Naive B cell (primary cell): ENCODE results near the gene WNK4. TPM values are rescaled to one million over a fixed set of nuclear protein-coding genes. Genes with fewer than 3 reads are reported as not detected.

ENCODE experiments used
- ATAC-seq, 2 donors: fragments of 150-1000 bp; cut with Tn5 transposase; 2 replicates each; pipeline ENCODE4 v1.10.0; 2021; ENCODE audit warnings: low read depth in 2 of 2, mild to moderate bottlenecking in 2 of 2, moderate library complexity in 2 of 2
- DNase-seq: peaks from one replicate; pipeline ENCODE4 v3.0.0; 2022
- H3K27ac Mint-ChIP-seq, 6 donors: one replicate each; pipeline ENCODE4 v1.8.0; 2020 to 2022; ENCODE audit warnings: mild to moderate bottlenecking in 6 of 6, mixed read lengths in 6 of 6, moderate library complexity in 5 of 6, inconsistent platforms in 2 of 6
- H3K27me3 Mint-ChIP-seq, 3 donors: one replicate each; pipeline ENCODE4 v1.8.0; 2021 to 2022; ENCODE audit warnings: mixed read lengths in 3 of 3, mild to moderate bottlenecking in 1 of 3
- H3K36me3 Mint-ChIP-seq, 2 donors: one replicate each; pipeline ENCODE4 v1.8.0; 2020 to 2022; ENCODE audit warnings: mixed read lengths in 2 of 2, inconsistent platforms in 1 of 2, mild to moderate bottlenecking in 1 of 2
- H3K4me1 Mint-ChIP-seq, 3 donors: one replicate each; pipeline ENCODE4 v1.8.0; 2020 to 2022; ENCODE audit warnings: mixed read lengths in 3 of 3, inconsistent platforms in 1 of 3, mild to moderate bottlenecking in 1 of 3, moderate library complexity in 1 of 3
- H3K4me3 Mint-ChIP-seq, 8 donors: one replicate each; pipeline ENCODE4 v1.8.0; 2020 to 2022; ENCODE audit warnings: mild to moderate bottlenecking in 8 of 8, mixed read lengths in 8 of 8, moderate library complexity in 8 of 8, inconsistent platforms in 2 of 8
- H3K9me3 Mint-ChIP-seq, 7 donors: one replicate each; pipeline ENCODE4 v1.8.0; 2020 to 2022; ENCODE audit warnings: mixed read lengths in 7 of 7, mild to moderate bottlenecking in 5 of 7, inconsistent platforms in 2 of 7, moderate library complexity in 1 of 7
- polyA plus RNA-seq, 6 donors: library from polyadenylated mRNA; unstranded; fragments of 300-500 nt; fragmentation: Illumina TruSeq; gene quantifications; one replicate each; pipeline ENCODE4 v1.2.3, GENCODE V29; 2021; ENCODE audit warnings: low read depth in 6 of 6

WNK4 gene
- polyA plus RNA-seq, 6 donors from 2014 or later: 0.10 TPM; not detected in 5

DNA sequence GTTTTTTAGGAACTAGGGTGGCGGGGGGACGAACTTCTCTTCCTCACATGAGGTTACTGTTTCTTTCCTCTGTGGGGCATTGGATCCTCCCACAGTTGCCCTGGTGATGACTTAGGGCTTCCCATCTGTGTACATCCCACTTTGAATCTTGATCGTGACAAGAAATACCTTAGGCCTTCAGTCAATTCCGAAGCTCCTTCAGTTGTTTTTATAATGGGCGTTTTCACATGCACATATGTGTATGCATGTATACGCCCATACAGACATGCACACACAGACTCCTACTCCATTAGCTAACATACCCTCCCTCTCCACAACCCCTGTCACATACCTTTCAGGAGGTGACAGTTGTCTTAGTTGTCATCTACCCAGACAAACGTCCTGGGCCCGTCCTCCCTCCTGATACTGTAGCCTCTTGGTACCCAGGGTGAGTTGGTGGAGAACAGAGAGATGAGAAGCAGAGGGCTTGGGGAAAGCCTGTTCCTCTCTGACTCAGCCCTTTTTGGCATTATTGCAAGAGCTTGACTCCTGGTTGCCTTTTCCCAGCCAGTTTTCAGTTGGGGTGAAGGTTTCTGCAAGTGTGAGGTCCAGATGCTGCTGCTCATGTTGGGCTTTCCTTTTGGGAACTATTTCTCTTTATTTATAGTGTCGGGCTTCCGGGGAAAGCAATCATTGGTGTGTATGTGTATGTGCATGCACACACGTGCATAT, 61.7 kb downstream of the WNK4 start:
- DNase-seq (no peak), ATAC-seq (no peak)
- Mint-ChIP-seq H3K4me3 (peak overlapping the region in 1 of 8 donors; percentile 42), H3K27me3 (no peaks in the 10 kb centered on the region), H3K36me3 (peaks cover 6 to 18% of the 10 kb centered on the region in 2 donors), H3K27ac (peak overlapping the region in 1 of 6 donors; percentile 83), H3K9me3 (no peaks in the 10 kb centered on the region), H3K4me1 (peaks cover 6 to 11% (median 8%) of the 10 kb centered on the region in 3 donors)

DNA sequence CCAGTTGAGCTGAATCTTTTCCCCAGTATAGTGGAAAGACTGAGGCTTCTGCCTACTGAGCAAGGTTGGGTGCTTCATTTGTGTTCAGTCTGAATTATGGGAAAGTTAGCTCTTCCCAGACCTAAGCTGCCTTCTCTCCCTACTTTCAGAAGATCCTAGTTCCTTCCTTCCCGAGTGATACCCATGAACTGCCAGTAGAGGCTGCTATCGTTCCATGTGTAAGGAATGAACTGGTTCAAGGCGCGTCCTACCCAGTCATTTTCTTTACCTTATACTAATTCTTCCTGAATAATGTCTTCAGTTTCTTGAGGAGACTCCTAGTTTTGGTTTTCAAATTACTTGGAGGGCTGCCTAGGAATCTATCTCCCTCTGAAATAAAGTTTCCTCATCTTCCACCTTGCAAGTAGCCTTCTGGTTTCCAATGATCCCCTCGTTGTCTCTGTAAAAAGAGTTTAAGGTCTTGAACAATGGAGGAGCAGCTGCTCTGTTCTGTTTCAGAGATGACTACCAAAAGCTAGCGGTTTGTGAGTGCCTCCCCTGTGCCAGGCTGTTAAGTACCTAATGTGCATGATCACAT, 63.0 kb downstream of the WNK4 start:
- H3K4me1 Mint-ChIP-seq: peaks cover 4 to 11% (median 9%) of the 10 kb centered on the region in 3 donors
- no peaks in the 10 kb centered on the region for H3K9me3 Mint-ChIP-seq
- H3K36me3 Mint-ChIP-seq: peaks cover 0 to 18% of the 10 kb centered on the region in 2 donors
- H3K4me3 Mint-ChIP-seq: no peak overlapping the region
- ATAC-seq: peak; percentile 48 to 53
- no peaks in the 10 kb centered on the region for H3K27me3 Mint-ChIP-seq
- peak; percentile 27 for DNase-seq
- peak overlapping the region in 4 of 6 donors; percentile 13 to 49 (median 36) for H3K27ac Mint-ChIP-seq

DNA sequence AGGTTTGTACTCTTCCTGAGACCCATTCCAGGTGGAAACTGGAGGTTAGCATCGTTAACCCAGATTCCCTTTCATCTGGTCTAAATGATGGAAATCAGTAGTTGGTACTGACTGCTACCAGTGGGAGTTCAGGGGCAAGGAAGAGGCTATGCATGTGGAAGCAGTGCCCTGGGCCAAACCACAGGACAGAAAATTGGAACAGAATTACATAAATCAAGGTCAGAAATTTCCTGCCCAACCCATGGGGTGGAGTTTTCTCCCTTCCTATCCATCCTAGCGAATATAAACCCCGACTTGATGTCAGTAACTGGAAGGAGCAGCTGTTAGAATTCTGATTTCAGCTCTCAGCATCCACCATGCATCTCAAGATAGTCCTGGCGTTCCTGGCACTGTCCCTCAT, 63.9 kb downstream of the WNK4 start, which contains the start of gene AOC2:
TSS of gene AOC2 (plus strand) at position 310 of the 400 bp plus-strand sequence. CDS start at position 357, 47 bp downstream.
- no peaks in the 10 kb centered on the region for H3K9me3 Mint-ChIP-seq
- H3K27me3 Mint-ChIP-seq: no peaks in the 10 kb centered on the region
- ATAC-seq: no peak
- DNase-seq: no peak
- peaks cover 0 to 11% of the 10 kb centered on the region in 2 donors for H3K36me3 Mint-ChIP-seq
- H3K4me3 Mint-ChIP-seq: no peak within 1 kb of the TSS
- peaks cover 0 to 11% (median 7%) of the 10 kb centered on the region in 3 donors for H3K4me1 Mint-ChIP-seq
- H3K27ac Mint-ChIP-seq: peak within 1 kb of the TSS in 4 of 6 donors; percentile 13 to 49 (median 41)

DNA sequence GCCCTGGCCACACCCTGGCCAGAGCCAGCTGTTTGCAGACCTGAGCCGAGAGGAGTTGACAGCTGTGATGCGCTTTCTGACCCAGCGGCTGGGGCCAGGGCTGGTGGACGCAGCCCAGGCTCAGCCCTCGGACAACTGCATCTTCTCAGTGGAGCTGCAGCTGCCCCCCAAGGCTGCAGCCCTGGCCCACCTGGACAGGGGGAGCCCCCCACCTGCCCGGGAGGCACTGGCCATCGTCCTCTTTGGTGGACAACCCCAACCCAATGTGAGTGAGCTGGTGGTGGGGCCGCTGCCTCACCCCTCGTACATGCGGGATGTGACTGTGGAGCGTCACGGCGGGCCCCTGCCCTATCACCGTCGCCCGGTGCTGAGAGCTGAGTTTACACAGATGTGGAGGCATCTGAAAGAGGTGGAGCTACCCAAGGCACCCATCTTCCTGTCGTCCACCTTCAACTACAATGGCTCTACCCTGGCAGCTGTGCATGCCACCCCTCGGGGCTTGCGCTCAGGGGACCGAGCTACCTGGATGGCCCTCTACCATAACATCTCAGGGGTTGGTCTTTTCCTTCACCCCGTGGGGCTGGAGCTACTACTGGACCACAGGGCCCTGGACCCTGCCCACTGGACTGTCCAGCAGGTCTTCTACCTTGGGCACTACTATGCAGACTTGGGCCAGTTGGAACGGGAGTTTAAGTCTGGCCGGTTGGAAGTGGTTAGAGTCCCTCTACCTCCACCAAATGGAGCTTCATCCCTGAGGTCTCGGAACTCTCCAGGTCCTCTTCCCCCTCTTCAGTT, 64.5 kb downstream of the WNK4 start:
- Mint-ChIP-seq H3K36me3 (peaks cover 0 to 9% of the 10 kb centered on the region in 2 donors), H3K27ac (peak overlapping the region in 1 of 6 donors; percentile 49), H3K4me1 (peaks cover 0 to 11% (median 7%) of the 10 kb centered on the region in 3 donors)

DNA sequence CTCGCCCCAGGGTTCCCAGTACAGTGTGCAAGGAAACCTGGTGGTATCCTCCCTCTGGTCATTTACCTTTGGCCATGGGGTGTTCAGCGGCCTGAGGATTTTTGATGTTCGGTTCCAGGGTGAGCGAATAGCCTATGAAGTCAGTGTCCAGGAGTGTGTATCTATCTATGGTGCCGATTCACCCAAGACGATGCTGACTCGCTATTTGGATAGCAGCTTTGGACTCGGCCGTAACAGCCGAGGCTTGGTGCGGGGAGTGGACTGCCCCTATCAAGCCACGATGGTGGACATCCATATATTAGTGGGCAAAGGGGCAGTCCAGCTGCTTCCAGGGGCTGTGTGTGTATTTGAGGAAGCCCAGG, 65.1 kb downstream of the WNK4 start:
- DNase-seq (no peak), ATAC-seq (no peak)
- H3K4me1 Mint-ChIP-seq: peaks cover 0 to 11% (median 7%) of the 10 kb centered on the region in 3 donors
- H3K9me3 Mint-ChIP-seq: no peaks in the 10 kb centered on the region
- H3K36me3 Mint-ChIP-seq: peaks cover 0 to 9% of the 10 kb centered on the region in 2 donors
- no peak overlapping the region for H3K4me3 Mint-ChIP-seq
- H3K27me3 Mint-ChIP-seq: no peaks in the 10 kb centered on the region
- peak overlapping the region in 3 of 6 donors; percentile 49 to 92 (median 65) for H3K27ac Mint-ChIP-seq

More for the DNA sequence above, 64.5 kb downstream of the WNK4 start:
- ATAC-seq: no peak
- Mint-ChIP-seq H3K9me3 (no peaks in the 10 kb centered on the region), H3K27me3 (no peaks in the 10 kb centered on the region), H3K4me3 (no peak overlapping the region)
- no peak for DNase-seq

DNA sequence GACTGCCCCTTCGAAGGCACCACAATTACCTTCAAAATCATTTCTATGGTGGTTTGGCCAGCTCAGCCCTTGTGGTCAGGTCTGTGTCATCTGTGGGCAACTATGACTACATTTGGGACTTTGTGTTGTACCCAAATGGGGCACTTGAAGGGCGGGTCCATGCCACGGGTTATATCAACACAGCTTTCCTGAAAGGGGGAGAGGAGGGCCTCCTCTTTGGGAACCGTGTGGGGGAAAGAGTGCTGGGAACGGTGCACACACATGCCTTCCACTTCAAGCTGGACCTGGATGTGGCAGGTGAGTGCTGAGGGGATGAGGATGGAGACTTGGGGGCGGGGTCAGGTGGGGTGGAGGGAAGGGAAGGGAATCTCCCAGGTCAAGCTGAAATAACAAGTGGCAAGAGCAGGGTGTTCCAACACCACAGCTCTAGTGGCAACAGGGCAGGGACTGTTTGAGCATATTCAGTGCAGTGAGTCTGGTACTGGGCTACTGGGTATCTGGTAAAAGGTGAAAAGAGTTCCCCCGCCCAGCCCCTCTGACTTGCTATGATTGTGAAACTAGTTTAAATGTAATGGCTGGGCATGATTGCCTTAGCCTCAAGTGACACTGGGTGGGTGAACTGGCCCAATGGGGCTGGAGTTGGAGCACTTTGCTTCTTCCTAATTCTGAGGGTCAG, 65.6 kb downstream of the WNK4 start:
- peaks cover 0 to 11% (median 7%) of the 10 kb centered on the region in 3 donors for H3K4me1 Mint-ChIP-seq
- H3K36me3 Mint-ChIP-seq: peaks cover 0 to 9% of the 10 kb centered on the region in 2 donors
- no peaks in the 10 kb centered on the region for H3K9me3 Mint-ChIP-seq
- ATAC-seq (no peak), DNase-seq (no peak)
- H3K4me3 Mint-ChIP-seq: peak overlapping the region in 1 of 8 donors; percentile 4
- no peaks in the 10 kb centered on the region for H3K27me3 Mint-ChIP-seq
- H3K27ac Mint-ChIP-seq: peak overlapping the region in 3 of 6 donors; percentile 54 to 92 (median 61)

Other genes starting within 250 kb of the WNK4 start
- 10 to 100 TPM; 17.1 to 34.9 (median 23.6) TPM for gene NAGLU, start 244.4 kb upstream of the WNK4 start, polyA plus RNA-seq
- gene HSD17B1, start 227.7 kb upstream of the WNK4 start, polyA plus RNA-seq: 1 to 10 TPM in 2 of 6 donors, under 1 TPM in 3, not detected in 1; 0.55 to 1.6 (median 0.90) TPM
- gene COASY, start 218.5 kb upstream of the WNK4 start, polyA plus RNA-seq: 100 to 1,000 TPM in 1 of 6 donors, 10 to 100 TPM in 5; 40.6 to 104 (median 55.5) TPM
- 10 to 100 TPM; 26.7 to 48.2 (median 32.9) TPM for gene MLX, start 213.5 kb upstream of the WNK4 start, polyA plus RNA-seq
- 1 to 10 TPM in 5 of 6 donors, not detected in 1; 1.5 to 2.9 (median 2.4) TPM for gene PSMC3IP, start 202.9 kb upstream of the WNK4 start, polyA plus RNA-seq
- gene RETREG3, start 171.2 kb upstream of the WNK4 start, polyA plus RNA-seq: 100 to 1,000 TPM; 132 to 161 (median 140) TPM
- 10 to 100 TPM in 1 of 6 donors, 1 to 10 TPM in 4, not detected in 1; 4.2 to 10.2 (median 6.8) TPM for gene TUBG1, start 170.9 kb upstream of the WNK4 start, polyA plus RNA-seq
- 1 to 10 TPM in 5 of 6 donors, under 1 TPM in 1; 0.39 to 3.3 (median 1.5) TPM for gene TUBG2, start 121.3 kb upstream of the WNK4 start, polyA plus RNA-seq
- not detected for gene PLEKHH3, start 103.6 kb upstream of the WNK4 start, polyA plus RNA-seq
- 1 to 10 TPM in 1 of 6 donors, under 1 TPM in 2, not detected in 3; 0.27 to 1.8 (median 0.93) TPM for gene CCR10, start 98.8 kb upstream of the WNK4 start, polyA plus RNA-seq
- gene CNTNAP1, start 98.1 kb upstream of the WNK4 start, polyA plus RNA-seq: under 1 TPM in 5 of 6 donors, not detected in 1; 0.19 to 1.00 (median 0.39) TPM
- gene EZH1, start 35.6 kb upstream of the WNK4 start, polyA plus RNA-seq: 10 to 100 TPM in 5 of 6 donors, 1 to 10 TPM in 1; 8.2 to 63.4 (median 47.3) TPM
- gene RAMP2, start 19.4 kb upstream of the WNK4 start, polyA plus RNA-seq: not detected
- 10 to 100 TPM; 44.3 to 61.0 (median 56.5) TPM for gene VPS25, start 7.2 kb upstream of the WNK4 start, polyA plus RNA-seq
- gene COA3, start 18.1 kb downstream of the WNK4 start, polyA plus RNA-seq: 100 to 1,000 TPM; 117 to 157 (median 133) TPM
- under 1 TPM in 5 of 6 donors, not detected in 1; 0.17 to 0.74 (median 0.70) TPM for gene CNTD1, start 18.3 kb downstream of the WNK4 start, polyA plus RNA-seq
- gene BECN1, start 43.7 kb downstream of the WNK4 start, polyA plus RNA-seq: 100 to 1,000 TPM; 136 to 212 (median 150) TPM
- 100 to 1,000 TPM in 5 of 6 donors, 10 to 100 TPM in 1; 92.2 to 148 (median 115) TPM for gene PSME3, start 52.8 kb downstream of the WNK4 start, polyA plus RNA-seq
- under 1 TPM in 2 of 6 donors, not detected in 4; 0.24 to 0.43 TPM for gene AOC2, start 64.0 kb downstream of the WNK4 start, polyA plus RNA-seq
- gene AOC3, start 70.6 kb downstream of the WNK4 start, polyA plus RNA-seq: not detected
- gene G6PC1, start 120.2 kb downstream of the WNK4 start, polyA plus RNA-seq: not detected
- 10 to 100 TPM; 34.4 to 58.3 (median 41.2) TPM for gene AARSD1, start 183.8 kb downstream of the WNK4 start, polyA plus RNA-seq
- under 1 TPM in 3 of 6 donors, not detected in 3; 0.33 to 0.47 (median 0.45) TPM for gene PTGES3L, start 199.5 kb downstream of the WNK4 start, polyA plus RNA-seq
- gene RUNDC1, start 200.0 kb downstream of the WNK4 start, polyA plus RNA-seq: 10 to 100 TPM; 15.3 to 39.6 (median 26.2) TPM
- gene RPL27, start 217.8 kb downstream of the WNK4 start, polyA plus RNA-seq: 1,000 to 10,000 TPM; 1,305 to 2,435 (median 1,972) TPM
- 10 to 100 TPM; 47.6 to 83.6 (median 59.1) TPM for gene IFI35, start 226.2 kb downstream of the WNK4 start, polyA plus RNA-seq
- gene VAT1, start 241.8 kb downstream of the WNK4 start, polyA plus RNA-seq: 10 to 100 TPM; 63.2 to 76.5 (median 74.6) TPM
- gene RND2, start 244.6 kb downstream of the WNK4 start, polyA plus RNA-seq: under 1 TPM in 5 of 6 donors, not detected in 1; 0.11 to 0.30 (median 0.22) TPM